DOHH2 (cell line): ENCODE measurements around the gene HDAC8.

Experiments
- CTCF ChIP-seq: fragments of 200-600 bp; sonication (generic); IDR thresholded peaks from one replicate; pipeline ENCODE4 v1.5.1; 2014; ENCODE audit warnings: antibody characterized with exemption, mild to moderate bottlenecking, low read depth, low read length; ENCODE audit not compliant: poor library complexity, severe bottlenecking
- EZH2phosphoT487 ChIP-seq: fragments of 200-600 bp; sonication (generic); IDR thresholded peaks from 2 replicates; pipeline ENCODE4 v1.6.1; 2017; ENCODE audit warnings: borderline replicate concordance, mild to moderate bottlenecking, antibody characterized with exemption, low read length, moderate library complexity, mixed read lengths

DNA sequence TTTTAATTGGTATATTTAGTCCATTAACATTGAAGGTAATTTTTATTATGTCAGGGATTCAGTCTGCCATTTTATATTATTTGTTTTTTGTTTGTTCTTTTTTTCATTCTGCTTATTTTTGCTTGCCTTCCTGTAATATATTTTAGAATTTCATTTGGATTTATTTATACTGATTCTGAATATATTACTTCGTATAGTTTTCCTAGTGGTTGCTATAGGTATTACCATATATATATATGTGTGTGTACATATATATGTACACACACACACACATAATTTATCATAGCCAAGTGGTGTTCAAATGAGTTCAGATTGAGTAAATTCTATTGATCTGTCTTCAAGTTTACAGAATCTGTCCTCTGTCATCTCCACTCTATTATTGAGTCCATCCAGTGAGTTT is 278.1 kb downstream of the HDAC8 start:
- TF ChIP-seq CTCF, result no peak
- no peak for TF ChIP-seq EZH2phosphoT487
